ENCODE data around the gene ATP5PO. TPM values are rescaled to one million over a fixed set of nuclear protein-coding genes. Genes with fewer than 3 reads are reported as not detected.

The ATP5PO gene
- total and polyA plus RNA-seq, 4 donors = 72.8 to 200 (median 131) TPM

- TF ChIP-seq, protein P1, sequence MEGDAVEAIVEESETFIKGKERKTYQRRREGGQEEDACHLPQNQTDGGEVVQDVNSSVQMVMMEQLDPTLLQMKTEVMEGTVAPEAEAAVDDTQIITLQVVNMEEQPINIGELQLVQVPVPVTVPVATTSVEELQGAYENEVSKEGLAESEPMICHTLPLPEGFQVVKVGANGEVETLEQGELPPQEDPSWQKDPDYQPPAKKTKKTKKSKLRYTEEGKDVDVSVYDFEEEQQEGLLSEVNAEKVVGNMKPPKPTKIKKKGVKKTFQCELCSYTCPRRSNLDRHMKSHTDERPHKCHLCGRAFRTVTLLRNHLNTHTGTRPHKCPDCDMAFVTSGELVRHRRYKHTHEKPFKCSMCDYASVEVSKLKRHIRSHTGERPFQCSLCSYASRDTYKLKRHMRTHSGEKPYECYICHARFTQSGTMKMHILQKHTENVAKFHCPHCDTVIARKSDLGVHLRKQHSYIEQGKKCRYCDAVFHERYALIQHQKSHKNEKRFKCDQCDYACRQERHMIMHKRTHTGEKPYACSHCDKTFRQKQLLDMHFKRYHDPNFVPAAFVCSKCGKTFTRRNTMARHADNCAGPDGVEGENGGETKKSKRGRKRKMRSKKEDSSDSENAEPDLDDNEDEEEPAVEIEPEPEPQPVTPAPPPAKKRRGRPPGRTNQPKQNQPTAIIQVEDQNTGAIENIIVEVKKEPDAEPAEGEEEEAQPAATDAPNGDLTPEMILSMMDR (IDR thresholded peaks at IDR 0.05; ENCODE audit: low read depth, low read length, missing input control) = no peak
- TF ChIP-seq RAD21 (IDR thresholded peaks at IDR 0.05) (no peak), TAF1 (conservative IDR thresholded peaks at IDR 0.05) (no peak), MAX (IDR thresholded peaks at IDR 0.05) (no peak), HNF4G (IDR thresholded peaks at IDR 0.05) (no peak), RXRA (IDR thresholded peaks at IDR 0.05) (no peak)
- TF ChIP-seq, protein P2, sequence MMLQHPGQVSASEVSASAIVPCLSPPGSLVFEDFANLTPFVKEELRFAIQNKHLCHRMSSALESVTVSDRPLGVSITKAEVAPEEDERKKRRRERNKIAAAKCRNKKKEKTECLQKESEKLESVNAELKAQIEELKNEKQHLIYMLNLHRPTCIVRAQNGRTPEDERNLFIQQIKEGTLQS (IDR thresholded peaks at IDR 0.05) = no peak
Observed at GRCh38 chr21:33884376-33885171, 31.0 kb downstream of the ATP5PO start (continued).

DNA sequence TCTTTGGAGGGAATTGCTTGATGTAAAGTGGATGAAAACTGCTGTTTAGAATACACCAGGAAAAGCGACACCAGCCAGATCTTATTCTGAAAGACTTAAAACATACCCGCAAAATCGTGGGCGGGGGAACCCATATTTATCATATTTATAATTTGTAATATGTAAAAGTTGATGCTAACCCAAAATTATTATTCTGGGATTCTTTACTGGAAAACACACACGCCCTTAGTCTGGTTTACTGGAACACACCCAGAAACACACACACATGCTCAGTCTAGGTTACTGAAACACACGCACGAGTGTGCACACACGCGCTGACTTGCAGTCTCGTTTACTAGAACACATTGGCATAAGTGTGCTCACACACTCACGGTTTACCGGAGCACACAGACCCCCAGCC is 32.5 kb downstream of the ATP5PO start:
- WGBS = 93% methylated on average over 12 of the region's 12 CpGs
- no peak for TF ChIP-seq FOXA1 (IDR thresholded peaks at IDR 0.05)
- TF ChIP-seq RAD21 (IDR thresholded peaks at IDR 0.05) = no peak
- TF ChIP-seq SP1 (IDR thresholded peaks at IDR 0.05) = no peak
- no peak for TF ChIP-seq HNF4A (conservative IDR thresholded peaks at IDR 0.05)
- TF ChIP-seq, protein P2 (IDR thresholded peaks at IDR 0.05) = no peak
- TF ChIP-seq RXRA (IDR thresholded peaks at IDR 0.05) = no peak
- TF ChIP-seq ZBTB33 (IDR thresholded peaks at IDR 0.05) = no peak
- TF ChIP-seq HNF4G (IDR thresholded peaks at IDR 0.05) = no peak
- no peak for TF ChIP-seq GABPA (IDR thresholded peaks at IDR 0.05 in 1 of 2, conservative IDR thresholded peaks at IDR 0.05 in 1 of 2)
- no peak for TF ChIP-seq REST (IDR thresholded peaks at IDR 0.05)
- TF ChIP-seq FOXA2 (IDR thresholded peaks at IDR 0.05) = no peak
- no peaks in the 10 kb centered on the region for H3K9me3 ChIP-seq (ENCODE audit: control insufficient read depth in 4 of 4, low read length in 3 of 4)

More for the DNA sequence above, 32.5 kb downstream of the ATP5PO start:
- Histone ChIP-seq H3K27ac (ENCODE audit: low read depth in 1 of 2, low read length in 2 of 2) (no peak overlapping the region), H3K27me3 (ENCODE audit: control insufficient read depth in 4 of 4, insufficient read depth in 4 of 4, low read length in 3 of 4) (no peaks in the 10 kb centered on the region), H3K36me3 (ENCODE audit: control insufficient read depth in 4 of 4, insufficient read depth in 3 of 4, low read depth in 1 of 4, low read length in 3 of 4) (no peaks in the 10 kb centered on the region), H3K4me3 (ENCODE audit: low read depth in 1 of 3, low read length in 3 of 3) (no peak overlapping the region), H3K9ac (ENCODE audit: low read depth in 1 of 2, low read length in 2 of 2) (no peak overlapping the region), H3K4me1 (ENCODE audit: control insufficient read depth in 4 of 4, insufficient read depth in 4 of 4, low read length in 3 of 4) (no peaks in the 10 kb centered on the region)
- DNase-seq (ENCODE audit: low spot score) = no peak

Data from liver (tissue), 9 donors.